Midbrain (tissue), 1 donor: Measurements from ENCODE around the gene SORBS2.
"Not testable (repeated sequence)": the region's sequence is repeated elsewhere in the genome, so short reads cannot be mapped to it uniquely, and the experiment has no call there.

Experiments
- DNase-seq: peaks from one replicate; lab custom pipeline; 2025; lab: John Stamatoyannopoulos, UW

Gene SORBS2

GRCh38 chr4:185811509-185812364 is at the start of gene SORBS2:
Gene SORBS2 (minus strand): TSS chr4:185812194. CDS start chr4:185690571, 121,623 bp downstream.
- peak; percentile 33 for DNase-seq

- DNase-seq = no peak
Measured at GRCh38 chr4:185859111-185859510, 47.1 kb upstream of the SORBS2 start.

- not testable (repeated sequence) for DNase-seq
Measured at GRCh38 chr4:185857561-185857960, 45.6 kb upstream of the SORBS2 start.

GRCh38 chr4:185853841-185854240 is 41.8 kb upstream of the SORBS2 start:
- no peak for DNase-seq

- no peak for DNase-seq
Measured at GRCh38 chr4:185852961-185853360, 41.0 kb upstream of the SORBS2 start.

- DNase-seq = no peak
Measured at GRCh38 chr4:185849664-185850550, 37.9 kb upstream of the SORBS2 start.

GRCh38 chr4:185847352-185848097 is 35.5 kb upstream of the SORBS2 start:
- no peak for DNase-seq

- no peak for DNase-seq
Measured at GRCh38 chr4:185846505-185847150, 34.6 kb upstream of the SORBS2 start.

- no peak for DNase-seq
Measured at GRCh38 chr4:185845966-185846365, 34.0 kb upstream of the SORBS2 start.

GRCh38 chr4:185841451-185841850 is 29.5 kb upstream of the SORBS2 start:
- DNase-seq = no peak

- no peak for DNase-seq
Measured at GRCh38 chr4:185840953-185841352, 29.0 kb upstream of the SORBS2 start.

GRCh38 chr4:185840201-185840600 is 28.2 kb upstream of the SORBS2 start:
- DNase-seq = no peak

- DNase-seq = no peak
Measured at GRCh38 chr4:185839770-185840169, 27.8 kb upstream of the SORBS2 start.

- DNase-seq = no peak
Measured at GRCh38 chr4:185839194-185839712, 27.3 kb upstream of the SORBS2 start.

GRCh38 chr4:185838514-185839193 is 26.7 kb upstream of the SORBS2 start:
- no peak for DNase-seq

- DNase-seq = no peak
Measured at GRCh38 chr4:185838104-185838452, 26.1 kb upstream of the SORBS2 start.

- no peak for DNase-seq
Measured at GRCh38 chr4:185837415-185838103, 25.6 kb upstream of the SORBS2 start.

GRCh38 chr4:185836241-185837084 is 24.5 kb upstream of the SORBS2 start:
- no peak for DNase-seq

- DNase-seq = no peak
Measured at GRCh38 chr4:185835814-185836213, 23.8 kb upstream of the SORBS2 start.
